ENCODE data around the gene RGS1.

Gene RGS1

GRCh38 chr1:192552760-192553191, 22.8 kb upstream of the RGS1 start:
- in situ Hi-C loops (cut with MboI; ENCODE audit: low sequenced_read_pairs): no loop called here

GRCh38 chr1:192553741-192554140, 21.8 kb upstream of the RGS1 start:
- in situ Hi-C loops (cut with MboI; ENCODE audit: low sequenced_read_pairs): no loop called here

- in situ Hi-C loops (cut with MboI; ENCODE audit: low sequenced_read_pairs): no loop called here
Observed at GRCh38 chr1:192554904-192555303, 20.7 kb upstream of the RGS1 start.

- in situ Hi-C loops (cut with MboI; ENCODE audit: low sequenced_read_pairs): no loop called here
Observed at GRCh38 chr1:192555399-192555798, 20.2 kb upstream of the RGS1 start.

GRCh38 chr1:192557841-192558595, 17.6 kb upstream of the RGS1 start:
- in situ Hi-C loops (cut with MboI; ENCODE audit: low sequenced_read_pairs): no loop called here

- in situ Hi-C loops (cut with MboI; ENCODE audit: low sequenced_read_pairs): no loop called here
Observed at GRCh38 chr1:192559115-192560006, 16.2 kb upstream of the RGS1 start.

- in situ Hi-C loops (cut with MboI; ENCODE audit: low sequenced_read_pairs): no loop called here
Observed at GRCh38 chr1:192561301-192561700, 14.3 kb upstream of the RGS1 start.

- in situ Hi-C loops (cut with MboI; ENCODE audit: low sequenced_read_pairs): no loop called here
Observed at GRCh38 chr1:192563129-192563528, 12.4 kb upstream of the RGS1 start.

- in situ Hi-C loops (cut with MboI; ENCODE audit: low sequenced_read_pairs): no loop called here
Observed at GRCh38 chr1:192564099-192564498, 11.5 kb upstream of the RGS1 start.

- in situ Hi-C loops (cut with MboI; ENCODE audit: low sequenced_read_pairs): no loop called here
Observed at GRCh38 chr1:192565946-192566345, 9.6 kb upstream of the RGS1 start.

- in situ Hi-C loops (cut with MboI; ENCODE audit: low sequenced_read_pairs): no loop called here
Observed at GRCh38 chr1:192566657-192567056, 8.9 kb upstream of the RGS1 start.

GRCh38 chr1:192568063-192568462, 7.5 kb upstream of the RGS1 start:
- in situ Hi-C loops (cut with MboI; ENCODE audit: low sequenced_read_pairs): no loop called here

- in situ Hi-C loops (cut with MboI; ENCODE audit: low sequenced_read_pairs): no loop called here
Observed at GRCh38 chr1:192571668-192572067, 3.9 kb upstream of the RGS1 start.

- in situ Hi-C loops (cut with MboI; ENCODE audit: low sequenced_read_pairs): no loop called here
Observed at GRCh38 chr1:192573499-192573898, 2.1 kb upstream of the RGS1 start.

- in situ Hi-C loops (cut with MboI; ENCODE audit: low sequenced_read_pairs): no loop called here
Observed at GRCh38 chr1:192574073-192574472, 1.5 kb upstream of the RGS1 start.

GRCh38 chr1:192576190-192577144, 894 bp downstream of the RGS1 start:
- in situ Hi-C loops (cut with MboI; ENCODE audit: low sequenced_read_pairs): no loop called here

- in situ Hi-C loops (cut with MboI; ENCODE audit: low sequenced_read_pairs): no loop called here
Observed at GRCh38 chr1:192577145-192578140, 1.9 kb downstream of the RGS1 start.

- in situ Hi-C loops (cut with MboI; ENCODE audit: low sequenced_read_pairs): no loop called here
Observed at GRCh38 chr1:192578144-192578909, 2.8 kb downstream of the RGS1 start.

Data from HL-60/S4 treated with phorbol 12-myristate 13-acetate at 8.2 ng/mL for 4 days and 3 days (cell line).